Brain microvascular endothelial cell (primary cell): ENCODE measurements around the gene ADGRB3.

Experiments used
- DNase-seq: peaks from one replicate; pipeline ENCODE4 v3.0.0-alpha.2; 2020
- H3K27ac ChIP-seq: fragments of 250-450 bp; sonication (Bioruptor Pico); 2 replicates; pipeline ENCODE4 v1.5.1; 2020; ENCODE audit warnings: mild to moderate bottlenecking, moderate library complexity
- H3K27me3 ChIP-seq: fragments of 250-450 bp; sonication (Bioruptor Pico); replicated peaks from 2 replicates; pipeline ENCODE4 v1.5.1; 2020; ENCODE audit warnings: mild to moderate bottlenecking
- H3K36me3 ChIP-seq: fragments of 250-450 bp; sonication (Bioruptor Pico); replicated peaks from 2 replicates; pipeline ENCODE4 v1.5.1; 2020; ENCODE audit warnings: mild to moderate bottlenecking
- H3K4me3 ChIP-seq: 2 replicates; pipeline ENCODE4 v1.5.1; 2011; ENCODE audit warnings: low read depth, mild to moderate bottlenecking, control low read depth, low read length, moderate library complexity
- CTCF ChIP-seq: IDR thresholded peaks from 2 replicates; pipeline ENCODE4 v1.5.1; 2011; ENCODE audit warnings: low read depth, mild to moderate bottlenecking, moderate library complexity, low read length, control low read depth, inconsistent platforms; ENCODE audit errors: missing control alignments
- in situ Hi-C: cut with HindIII; loops from 2 replicates; pipeline ENCODE4 v1.10.0; 2017; ENCODE audit warnings: low sequenced_read_pairs, low pct_ligation_motif_present

ADGRB3 gene

GRCh38 chr6:68677058-68677457 lies 42.0 kb downstream of the ADGRB3 start:
- DNase-seq = no peak
- Histone ChIP-seq H3K4me3 (no peak overlapping the region), H3K36me3 (no peaks in the 10 kb centered on the region), H3K27ac (no peak overlapping the region), H3K27me3 (no peaks in the 10 kb centered on the region)
- in situ Hi-C loops = no loop called here
- TF ChIP-seq CTCF = no peak

- H3K4me3 ChIP-seq = no peak overlapping the region
- H3K36me3 ChIP-seq = no peaks in the 10 kb centered on the region
- in situ Hi-C loops = no loop called here
- no peak for DNase-seq
- H3K27ac ChIP-seq = no peak overlapping the region
- TF ChIP-seq CTCF = no peak
- no peaks in the 10 kb centered on the region for H3K27me3 ChIP-seq
Observed at GRCh38 chr6:68679399-68679798, 44.3 kb downstream of the ADGRB3 start.

GRCh38 chr6:68680264-68680663 lies 45.2 kb downstream of the ADGRB3 start:
- no peak for DNase-seq
- Histone ChIP-seq H3K27me3 (no peaks in the 10 kb centered on the region), H3K27ac (no peak overlapping the region), H3K4me3 (no peak overlapping the region), H3K36me3 (no peaks in the 10 kb centered on the region)
- TF ChIP-seq CTCF = no peak
- in situ Hi-C loops = no loop called here

GRCh38 chr6:68689910-68690309 lies 54.8 kb downstream of the ADGRB3 start:
- in situ Hi-C loops = no loop called here
- no peak for TF ChIP-seq CTCF
- H3K4me3 ChIP-seq = no peak overlapping the region
- DNase-seq = no peak
- no peaks in the 10 kb centered on the region for H3K27me3 ChIP-seq
- H3K27ac ChIP-seq = no peak overlapping the region
- no peaks in the 10 kb centered on the region for H3K36me3 ChIP-seq

- in situ Hi-C loops = no loop called here
- no peak for TF ChIP-seq CTCF
- DNase-seq = no peak
- no peak overlapping the region for H3K27ac ChIP-seq
- no peak overlapping the region for H3K4me3 ChIP-seq
- H3K27me3 ChIP-seq = no peaks in the 10 kb centered on the region
- H3K36me3 ChIP-seq = no peaks in the 10 kb centered on the region
Observed at GRCh38 chr6:68691120-68691519, 56.0 kb downstream of the ADGRB3 start.

- no peaks in the 10 kb centered on the region for H3K27me3 ChIP-seq
- in situ Hi-C loops = no loop called here
- DNase-seq = no peak
- H3K36me3 ChIP-seq = no peaks in the 10 kb centered on the region
- no peak overlapping the region for H3K4me3 ChIP-seq
- no peak overlapping the region for H3K27ac ChIP-seq
- TF ChIP-seq CTCF = no peak
Observed at GRCh38 chr6:68693271-68693670, 58.2 kb downstream of the ADGRB3 start.
